Skin of body (tissue), 2 donors: ENCODE measurements around the gene ADGRA1. TPM values are rescaled to one million over a fixed set of nuclear protein-coding genes. Genes with fewer than 3 reads are reported as not detected.

Source experiments
- DNase-seq: peaks from one replicate; lab custom pipeline; 2025; lab: John Stamatoyannopoulos, UW
- total RNA-seq: library from RNA; depleted of rRNA; stranded (reverse); fragments of >200 nt; gene quantifications from one replicate; pipeline ENCODE4 v1.2.3, GENCODE V29; 2014

ADGRA1 gene
- total RNA-seq, 1 donor from 2014 or later: 0.10 TPM

DNA sequence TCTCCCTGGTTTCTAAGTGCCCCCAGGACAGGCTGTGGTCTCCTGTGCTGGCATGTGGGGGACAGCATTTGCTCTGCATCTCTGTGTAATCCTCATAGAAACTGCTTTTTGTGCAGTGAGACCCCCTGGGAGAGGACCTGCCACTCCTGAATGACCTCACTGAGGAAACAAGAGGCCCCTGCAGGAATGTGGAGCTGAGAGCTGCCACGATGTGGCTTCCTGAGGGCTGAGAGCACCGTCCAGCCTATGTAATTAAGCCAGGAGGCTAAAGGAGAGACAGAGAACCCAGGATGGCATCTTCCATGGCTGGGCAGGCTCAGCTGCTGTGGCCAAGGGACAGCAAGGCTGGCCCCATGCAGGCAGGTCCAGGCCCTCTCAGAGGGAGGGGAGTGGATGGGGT, 32.3 kb upstream of the ADGRA1 start:
- DNase-seq: no peak

DNA sequence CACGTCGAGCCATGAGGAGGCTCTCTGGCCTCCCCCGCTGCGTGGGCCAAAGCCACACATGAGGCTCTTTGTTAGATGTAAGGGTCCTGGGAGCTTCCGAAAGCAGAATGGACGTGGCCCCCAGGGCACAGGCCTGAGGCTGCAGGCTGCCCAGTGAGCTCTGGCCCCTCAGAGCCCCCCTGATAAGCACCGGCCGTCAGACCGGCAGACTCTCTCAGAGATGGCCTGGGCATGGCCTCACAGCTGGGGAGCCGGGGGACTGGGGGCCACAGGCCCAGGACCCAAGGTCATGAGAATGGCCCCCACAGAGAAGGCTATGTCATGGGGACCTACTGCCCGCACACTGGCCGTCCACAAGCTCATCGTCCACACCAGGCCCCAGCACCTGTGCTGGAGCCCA, 31.7 kb upstream of the ADGRA1 start:
- DNase-seq: no peak

DNA sequence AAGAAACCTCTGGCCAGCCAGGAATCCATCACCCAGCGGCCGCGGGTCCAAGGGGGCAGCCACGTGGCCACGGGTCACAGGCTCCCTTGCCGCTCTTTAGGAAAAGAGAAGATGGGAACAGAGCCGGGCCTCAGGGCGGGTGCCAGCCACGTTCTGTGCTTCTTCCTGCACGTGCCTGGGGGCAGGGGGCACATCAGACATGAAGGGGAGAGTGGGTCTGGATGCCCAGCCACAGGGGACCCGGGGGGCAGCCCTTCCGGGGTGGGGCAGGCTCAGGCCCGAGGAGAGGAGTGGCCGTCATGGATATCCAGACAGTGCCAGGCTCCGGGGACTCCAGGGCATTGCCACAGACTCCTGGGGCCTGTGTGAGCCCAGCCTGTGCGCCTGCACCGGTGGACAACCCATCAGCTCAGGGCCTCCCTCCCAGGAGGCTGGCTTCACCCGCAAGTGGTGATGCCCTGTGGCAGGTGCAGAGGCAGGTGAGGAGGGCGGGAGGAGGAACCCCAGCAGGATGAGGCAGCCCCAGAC, 31.0 kb upstream of the ADGRA1 start:
- no peak for DNase-seq

DNA sequence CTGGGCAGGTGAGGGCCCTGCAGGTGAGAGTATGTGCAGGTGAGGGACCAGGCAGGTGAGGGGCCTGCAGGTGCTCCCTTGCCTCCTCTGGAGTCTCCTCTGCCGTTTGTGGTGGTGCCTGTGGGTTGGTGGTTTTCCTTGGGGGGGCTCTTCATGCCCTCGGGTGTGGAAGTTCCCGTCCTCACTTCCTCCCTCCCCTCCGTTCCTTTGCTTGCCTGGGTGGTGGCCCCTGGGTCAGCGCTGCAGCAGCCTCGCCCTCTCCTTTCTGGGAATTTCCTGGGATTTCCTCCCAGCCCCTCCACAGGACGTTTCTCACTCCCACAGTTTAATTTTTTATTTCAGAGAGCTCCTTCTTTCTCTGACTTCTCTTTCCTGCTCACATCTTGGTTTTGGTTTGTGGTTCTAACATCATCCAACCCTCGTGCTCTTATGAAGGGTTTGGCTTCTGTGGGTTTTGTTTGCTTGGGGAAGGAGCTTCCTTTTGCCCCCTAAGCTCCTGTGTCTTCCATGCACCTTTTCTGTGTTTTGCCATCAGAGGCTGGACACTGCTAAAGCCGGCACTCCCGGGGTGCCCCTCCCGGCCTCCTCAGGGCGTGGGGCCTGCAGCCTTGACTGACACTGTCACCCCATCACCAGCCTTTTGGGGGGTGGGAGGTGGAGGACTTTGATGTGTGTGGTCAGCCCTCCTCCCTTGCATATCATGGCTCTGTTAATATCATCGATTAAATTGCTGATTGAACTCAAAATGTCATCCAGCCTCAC, 29.2 kb upstream of the ADGRA1 start:
- no peak for DNase-seq

DNA sequence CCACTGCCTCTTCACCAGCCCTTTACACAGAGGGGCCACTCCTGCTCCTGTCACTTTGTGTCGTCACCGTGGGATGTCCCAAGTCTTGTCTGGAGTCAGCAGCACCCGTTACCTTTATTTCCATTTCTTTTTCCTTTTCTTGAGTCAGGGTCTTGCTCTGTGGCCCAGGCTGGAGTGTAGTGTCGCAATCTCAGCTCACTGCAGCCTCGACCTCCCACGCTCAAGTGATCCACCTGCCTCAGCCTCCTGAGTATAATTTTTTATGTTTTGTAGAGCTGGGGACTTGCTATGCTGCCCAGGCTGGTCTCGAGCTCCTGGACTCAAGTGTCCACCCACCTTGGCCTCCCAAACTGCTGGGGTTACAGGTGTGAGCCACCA, 28.6 kb upstream of the ADGRA1 start:
- DNase-seq: no peak

DNA sequence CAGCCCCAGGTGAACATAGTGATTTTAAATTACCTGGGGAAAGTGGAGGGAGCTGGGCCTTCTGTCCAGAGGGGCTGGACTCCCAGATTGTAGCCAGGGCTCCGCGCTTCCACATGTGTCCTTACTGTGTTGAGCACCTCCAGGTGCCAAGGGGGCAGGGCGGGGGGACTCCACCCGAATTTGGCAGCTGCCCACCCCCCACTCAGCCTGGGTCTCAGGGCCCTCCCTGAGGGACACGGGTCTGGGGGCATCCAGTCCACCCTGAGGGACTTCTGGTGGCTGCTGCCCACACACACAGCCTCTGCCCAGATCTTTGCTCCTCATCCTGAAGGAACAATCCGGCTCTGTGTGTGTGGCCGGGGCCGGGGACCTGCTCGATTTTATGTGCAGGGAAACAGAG, 28.2 kb upstream of the ADGRA1 start:
- DNase-seq: no peak

DNA sequence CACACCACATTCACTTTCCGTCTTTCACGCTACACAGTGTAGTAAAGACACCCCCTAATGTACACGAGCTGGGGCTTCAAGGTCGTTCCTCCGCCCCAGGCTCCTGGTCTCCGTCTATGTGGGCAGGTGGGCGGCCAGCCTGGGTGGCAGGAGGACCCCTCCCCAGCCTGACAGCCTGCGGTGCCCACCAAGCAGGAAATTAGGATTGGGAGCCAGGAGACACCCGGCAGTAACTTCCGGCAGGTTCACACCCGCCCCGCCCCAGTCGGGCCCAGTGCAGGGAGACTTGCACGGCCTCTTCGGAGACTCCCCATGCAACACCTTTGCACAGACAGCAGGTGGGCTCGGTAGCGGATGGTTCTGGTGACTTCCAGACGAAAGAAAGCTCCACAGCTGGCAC, 27.7 kb upstream of the ADGRA1 start:
- no peak for DNase-seq

DNA sequence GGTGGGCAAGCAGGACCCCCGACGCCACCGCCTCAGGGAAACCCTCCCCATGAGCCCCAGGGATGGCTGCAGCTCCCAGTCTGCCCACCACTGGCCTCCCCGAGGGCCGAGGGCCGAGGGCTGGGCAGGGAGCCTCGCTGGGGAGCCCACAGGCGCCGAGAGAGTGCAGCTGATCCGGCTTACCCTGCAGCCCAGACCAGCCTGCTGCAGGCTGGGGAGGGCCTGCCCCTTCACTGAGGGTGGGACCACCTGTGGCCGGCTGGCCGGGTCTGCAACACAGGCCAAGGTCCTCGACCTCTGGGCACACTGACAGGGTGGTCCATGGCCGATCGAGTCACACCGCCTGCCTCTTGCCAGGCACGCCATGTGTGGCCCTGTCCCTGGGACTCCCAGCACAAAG, 27.3 kb upstream of the ADGRA1 start:
- DNase-seq: no peak

DNA sequence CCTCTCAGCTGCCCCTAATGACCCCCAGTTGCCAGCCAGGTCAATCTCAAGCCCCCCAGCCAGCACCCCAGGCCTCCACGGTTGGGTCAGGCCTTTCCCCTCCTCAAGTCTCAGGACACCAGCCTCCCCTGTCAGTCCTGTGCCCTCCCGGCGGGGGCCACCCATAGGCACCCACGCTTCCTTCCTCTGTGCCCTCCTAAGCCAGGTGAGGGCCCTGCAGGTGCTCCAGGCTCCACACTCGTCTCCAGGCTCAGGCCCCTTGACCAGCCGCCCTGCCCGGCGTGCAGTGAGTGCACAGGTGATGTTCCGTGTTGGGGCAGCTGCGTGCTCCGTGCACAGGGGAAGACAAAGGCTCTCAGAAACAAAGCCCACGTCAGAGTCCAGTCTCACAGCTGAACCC, 26.8 kb upstream of the ADGRA1 start:
- DNase-seq: no peak

DNA sequence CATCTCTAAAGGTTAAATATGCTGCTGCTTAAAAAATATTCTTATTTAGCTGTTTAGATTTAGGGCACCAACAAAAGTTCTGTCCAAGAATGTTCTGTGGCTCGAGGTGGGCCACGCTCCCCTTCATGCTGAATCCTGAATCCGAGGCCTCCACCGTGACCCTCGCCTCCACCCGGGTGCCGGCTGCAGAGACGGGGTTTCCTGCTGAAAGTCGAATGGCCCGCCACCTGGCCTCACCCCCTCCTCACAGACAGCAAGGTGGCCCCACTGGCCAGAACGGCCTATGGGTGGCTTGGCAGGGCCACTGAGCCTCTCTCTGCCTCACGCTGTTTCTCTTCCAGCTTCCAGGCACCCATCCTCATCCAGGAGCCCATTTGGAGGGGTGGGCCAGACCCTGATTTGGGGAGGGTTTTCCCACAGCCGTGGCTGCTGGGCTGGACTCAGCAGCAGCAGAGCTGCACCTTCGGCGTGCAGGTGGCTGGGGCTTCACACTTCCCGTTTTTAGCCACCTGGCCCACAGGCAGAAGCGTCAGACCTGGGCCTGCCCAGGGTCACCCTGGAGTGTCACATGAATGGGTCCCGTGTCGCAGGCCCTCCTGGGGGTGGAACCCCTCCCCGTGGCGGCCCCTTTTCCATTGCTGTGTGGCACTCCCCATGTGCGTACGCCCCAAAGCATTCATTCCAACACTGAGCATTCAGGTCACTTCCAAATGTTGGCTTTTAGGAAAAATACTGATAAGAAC, 26.3 kb upstream of the ADGRA1 start:
- no peak for DNase-seq

DNA sequence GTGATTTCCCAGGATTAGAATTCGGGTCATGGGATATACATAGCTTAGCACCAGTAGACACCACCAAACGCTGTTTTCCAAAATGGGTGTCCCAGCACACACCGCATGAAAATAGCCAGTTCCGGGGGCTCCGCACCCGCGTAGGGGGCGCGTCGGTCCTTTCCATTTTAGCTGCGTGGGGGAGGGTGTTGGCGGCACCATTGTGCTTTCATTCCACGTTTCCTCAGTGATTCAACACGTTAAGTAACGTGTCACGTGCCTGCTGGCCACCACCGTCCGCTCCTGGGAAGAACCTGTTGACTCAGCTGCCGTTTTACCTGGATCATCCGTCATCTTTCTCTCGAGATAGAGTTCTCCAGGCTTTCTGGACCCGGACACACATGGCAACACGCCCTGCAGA, 25.6 kb upstream of the ADGRA1 start:
- DNase-seq: no peak

DNA sequence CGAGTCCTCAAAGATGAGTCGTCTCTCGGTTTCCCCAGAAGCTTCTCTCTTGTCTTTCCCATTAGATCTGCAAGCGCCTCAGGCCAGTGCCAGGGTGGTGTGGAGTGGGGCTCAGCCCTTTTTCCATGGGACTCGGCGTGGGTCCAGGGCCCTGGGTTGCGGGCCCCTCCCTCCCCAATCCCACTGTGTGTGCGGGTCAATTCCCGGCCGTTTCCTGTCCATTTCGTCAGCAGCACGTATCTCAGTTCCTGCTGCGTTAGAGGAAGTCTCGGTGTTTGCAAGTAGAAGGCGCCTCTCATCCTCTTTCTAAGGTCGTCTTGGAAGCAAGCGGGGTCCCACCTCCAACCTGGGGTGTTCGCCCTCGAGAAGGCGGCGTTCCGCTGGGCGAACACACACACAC, 25.1 kb upstream of the ADGRA1 start:
- no peak for DNase-seq

DNA sequence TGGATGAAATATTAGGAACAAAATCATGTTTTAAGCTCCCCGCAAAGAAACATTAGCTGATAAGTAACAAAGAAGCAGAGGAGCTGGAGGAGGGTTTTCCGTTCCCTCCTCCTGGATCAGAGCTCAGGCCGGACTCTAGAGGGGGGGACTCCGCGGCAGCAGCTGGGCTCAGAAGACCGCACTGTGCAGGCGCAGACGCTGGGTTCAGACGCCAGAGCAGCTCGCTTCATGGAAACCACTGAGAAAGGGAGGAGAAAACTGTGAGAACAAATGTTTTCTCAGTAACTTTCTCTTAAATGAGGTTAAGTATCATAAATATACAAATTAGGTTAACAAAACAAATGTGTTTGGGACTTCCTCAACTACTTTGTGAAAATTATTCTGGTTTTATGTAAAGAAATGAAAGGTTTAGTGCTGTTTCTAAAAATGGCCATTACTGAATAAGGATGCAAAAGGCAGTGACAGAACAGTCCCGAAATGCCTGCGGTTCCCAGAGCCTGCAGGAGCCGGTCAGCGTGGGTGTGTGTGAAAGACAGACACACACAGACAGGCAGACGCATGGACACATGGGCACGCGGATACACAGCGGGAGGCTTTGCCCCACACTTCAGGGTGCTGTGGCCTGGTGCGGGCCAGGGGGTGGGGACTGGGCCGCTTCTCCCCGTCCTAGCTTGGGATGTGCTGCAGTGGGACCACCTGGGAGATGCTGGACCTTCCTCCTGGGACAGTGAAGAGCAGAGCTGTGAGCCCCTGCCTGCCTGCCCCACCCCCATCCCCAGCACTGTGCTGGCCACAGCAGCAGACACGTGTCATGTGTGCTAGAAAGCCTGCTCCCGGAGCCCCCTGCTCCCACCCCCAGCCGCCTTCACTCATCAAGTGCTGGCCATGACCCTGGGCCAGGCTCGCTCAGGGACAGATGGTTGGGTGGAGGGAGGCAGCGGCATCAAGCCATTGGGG, 20.3 kb upstream of the ADGRA1 start:
- no peak for DNase-seq

DNA sequence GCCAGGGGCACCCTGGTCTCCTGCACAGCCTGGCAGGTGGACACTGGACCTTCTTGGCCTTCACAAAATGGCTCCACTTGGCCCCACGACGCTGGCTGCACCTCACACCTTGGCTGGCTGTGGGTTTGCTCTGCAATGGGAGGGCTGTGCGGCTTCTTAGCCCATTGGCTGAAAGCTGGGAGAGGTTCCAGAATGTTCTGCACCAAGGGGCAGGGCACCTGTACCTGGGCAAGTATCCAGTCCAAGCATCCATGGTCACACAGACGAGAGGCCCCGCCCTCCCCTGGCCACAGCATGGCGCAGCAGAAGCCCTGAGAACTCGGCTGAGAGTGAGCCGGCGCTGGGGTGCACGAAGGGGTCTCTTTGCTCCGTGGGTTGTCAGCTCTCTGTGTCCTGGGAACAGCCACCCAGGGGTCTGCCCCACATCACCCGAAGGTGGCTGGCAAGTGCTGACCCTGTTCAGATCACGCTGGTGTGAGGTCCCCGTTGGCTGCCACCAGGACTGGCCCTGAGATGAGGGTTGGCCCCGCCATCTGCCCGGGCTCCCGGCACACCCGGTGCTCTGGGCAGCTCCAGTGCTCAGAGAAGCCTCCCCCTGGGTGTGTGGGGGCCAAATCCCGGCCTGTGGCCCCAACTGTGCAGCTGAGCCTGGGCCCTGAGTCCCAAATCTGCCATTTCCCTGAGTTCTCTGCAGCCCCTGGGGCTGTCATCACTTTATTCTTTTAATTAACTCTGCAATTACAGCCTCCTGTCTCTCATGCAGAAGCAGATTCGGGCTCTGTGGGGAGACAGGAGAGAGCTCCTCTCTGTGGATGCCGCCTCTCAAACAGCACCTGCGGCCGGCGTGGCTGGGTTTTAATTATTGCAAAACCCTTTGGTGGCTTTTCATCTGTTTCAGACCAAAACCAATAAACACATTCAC, 19.4 kb upstream of the ADGRA1 start:
- no peak for DNase-seq

DNA sequence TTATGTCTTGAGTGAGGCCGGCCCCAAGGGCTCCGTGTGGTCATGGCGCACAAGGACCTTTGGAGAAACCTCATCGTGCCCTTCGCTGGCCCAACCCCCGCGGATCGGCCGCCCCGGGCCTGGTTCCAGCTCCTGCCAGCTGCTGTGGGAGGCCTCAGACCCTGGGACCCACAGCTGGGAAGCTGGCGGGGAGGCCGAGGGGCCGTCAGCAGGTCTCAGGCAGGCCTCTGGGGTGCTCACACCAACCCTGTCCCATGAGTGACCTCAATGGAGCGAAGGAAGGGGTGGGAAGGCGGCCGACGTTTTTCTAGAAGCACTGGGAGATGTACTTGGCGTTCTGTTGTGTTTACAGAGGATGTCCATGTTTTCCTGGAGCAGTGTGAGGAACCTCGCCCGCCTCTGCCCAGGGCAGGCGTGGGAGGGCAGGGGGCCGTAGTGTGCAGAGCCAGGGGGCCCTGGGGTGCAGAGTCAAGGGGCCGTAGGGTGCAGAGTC, 18.6 kb upstream of the ADGRA1 start:
- DNase-seq: no peak

DNA sequence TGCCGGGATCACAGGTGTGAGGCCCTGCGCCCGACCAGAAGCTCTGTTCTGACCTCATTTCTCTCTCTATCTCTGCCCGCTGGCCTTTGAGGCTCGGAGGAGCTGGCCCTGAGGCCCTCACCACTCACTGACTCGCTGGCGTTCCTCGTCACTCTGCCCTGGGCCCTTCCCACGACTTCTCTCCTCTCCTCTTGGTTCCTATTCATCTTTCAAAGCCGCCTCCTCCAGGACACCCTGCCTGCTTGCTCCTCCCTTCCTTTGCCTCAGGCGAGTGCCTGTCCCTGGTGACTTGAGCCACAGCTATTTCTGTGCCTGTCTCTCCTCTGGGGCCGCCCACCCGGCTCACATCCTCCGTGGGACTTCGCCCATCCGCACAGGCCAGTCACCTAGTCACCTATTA, 17.3 kb upstream of the ADGRA1 start:
- DNase-seq: no peak

DNA sequence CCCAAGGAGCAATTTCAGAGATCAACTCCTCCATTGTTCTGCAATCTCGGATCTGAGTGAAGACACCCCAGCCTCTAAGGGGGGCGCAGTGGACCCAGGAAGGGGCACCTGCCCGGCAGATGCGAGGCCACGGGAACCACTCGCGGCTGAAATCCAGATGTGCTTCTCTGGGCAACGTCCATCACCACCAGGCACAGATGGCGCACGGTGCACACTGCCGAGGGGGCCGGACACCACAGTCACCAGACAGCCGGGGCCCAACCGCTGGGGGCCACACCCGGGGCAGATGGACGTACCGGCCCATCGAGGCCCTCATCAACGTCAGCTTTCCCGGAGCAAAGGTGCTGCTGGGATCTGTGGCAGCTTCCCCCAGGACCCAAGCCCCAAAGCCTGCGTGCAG, 16.9 kb upstream of the ADGRA1 start:
- DNase-seq: no peak

DNA sequence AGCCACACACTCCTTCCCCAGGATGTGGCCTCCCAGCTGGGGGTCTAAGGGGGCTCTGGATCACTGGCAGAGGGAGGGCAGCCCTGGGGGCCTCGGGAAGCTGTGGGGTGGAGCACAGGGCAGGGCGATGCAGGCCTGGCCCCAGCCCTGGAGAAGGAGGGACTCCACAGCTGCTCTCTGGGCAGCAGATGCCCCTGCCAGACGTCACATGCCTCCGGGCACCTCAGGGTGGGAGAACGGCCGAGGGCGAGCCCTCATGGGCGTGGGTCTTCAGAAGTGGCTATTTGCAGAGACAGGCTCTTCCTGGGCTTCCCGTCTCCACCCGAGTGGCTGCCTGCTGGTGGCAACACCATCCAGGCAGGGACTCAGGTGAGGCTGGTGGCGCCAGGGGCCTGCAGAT, 16.0 kb upstream of the ADGRA1 start:
- no peak for DNase-seq

DNA sequence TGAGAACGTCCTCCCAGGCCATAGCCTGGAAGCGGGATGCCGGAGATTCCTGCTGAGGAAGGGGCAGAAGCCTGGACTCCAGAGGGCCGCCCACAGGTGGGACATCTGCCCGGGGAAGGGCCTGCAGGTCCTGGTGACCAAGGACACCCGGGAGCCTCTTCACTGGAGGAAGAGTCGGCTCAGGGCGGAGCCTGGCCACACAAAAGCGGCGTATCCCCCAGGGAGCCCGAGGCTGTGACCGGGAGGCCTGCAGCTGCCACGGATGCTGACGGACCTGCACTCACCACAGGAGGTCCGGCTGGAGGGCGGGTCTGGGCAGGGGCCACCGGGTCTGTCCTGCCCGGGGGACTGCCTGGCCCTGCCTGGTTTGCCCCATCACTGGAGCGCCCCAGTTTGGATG, 15.5 kb upstream of the ADGRA1 start:
- no peak for DNase-seq

DNA sequence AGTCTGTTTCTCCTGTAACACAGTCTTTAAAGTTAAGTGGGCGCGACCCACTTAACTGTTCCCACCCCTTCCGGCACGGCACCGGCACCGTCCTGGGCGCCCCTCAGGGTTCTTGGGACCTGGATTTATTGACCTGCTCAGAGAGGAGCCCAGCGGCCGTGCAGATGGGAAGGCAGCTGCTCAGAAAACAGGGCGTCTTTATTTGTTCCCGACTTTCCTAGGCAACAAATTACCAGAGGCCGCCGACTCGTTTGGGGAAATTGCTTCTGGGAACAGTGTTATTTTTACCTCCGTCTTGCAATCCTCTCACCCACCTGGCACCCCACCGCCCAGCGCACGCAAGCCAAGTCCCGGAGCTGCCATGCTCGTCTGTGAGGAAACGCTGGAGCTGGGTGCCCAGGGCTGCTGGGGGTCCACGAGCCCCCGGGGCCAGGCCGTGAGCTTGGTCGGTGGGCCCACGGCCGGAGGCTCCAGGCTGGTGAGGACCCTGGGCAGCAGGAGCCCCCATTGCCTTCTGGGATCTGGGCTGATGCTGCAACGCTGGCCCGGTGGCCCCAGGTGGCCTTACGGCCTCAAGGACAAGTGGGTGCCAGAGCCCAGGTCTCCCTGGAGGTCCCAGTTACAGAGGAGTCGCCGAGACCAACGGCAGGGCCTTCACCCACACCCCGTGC, 14.9 kb upstream of the ADGRA1 start:
- no peak for DNase-seq
